ENCODE data around the gene ELMO1.

ELMO1 gene

DNA sequence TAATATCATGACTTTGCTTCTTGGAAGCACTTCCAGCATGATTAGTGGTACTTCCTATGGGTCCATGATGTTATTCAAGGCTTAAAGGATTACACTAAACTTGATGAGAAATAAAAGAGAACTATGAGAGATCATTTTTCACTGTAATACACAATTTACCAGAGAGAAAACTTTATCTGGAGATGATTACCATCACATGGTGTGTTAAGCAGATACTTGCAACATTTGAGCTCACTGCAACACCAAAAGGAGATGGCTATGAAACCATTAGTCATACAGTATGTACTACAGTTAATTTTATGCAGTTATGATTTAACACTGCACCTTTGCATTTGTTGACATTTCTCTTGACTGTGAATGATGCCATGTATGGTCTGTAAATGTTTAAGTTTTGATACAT, 413.0 kb downstream of the ELMO1 start:
- DNase-seq, result no peak

DNA sequence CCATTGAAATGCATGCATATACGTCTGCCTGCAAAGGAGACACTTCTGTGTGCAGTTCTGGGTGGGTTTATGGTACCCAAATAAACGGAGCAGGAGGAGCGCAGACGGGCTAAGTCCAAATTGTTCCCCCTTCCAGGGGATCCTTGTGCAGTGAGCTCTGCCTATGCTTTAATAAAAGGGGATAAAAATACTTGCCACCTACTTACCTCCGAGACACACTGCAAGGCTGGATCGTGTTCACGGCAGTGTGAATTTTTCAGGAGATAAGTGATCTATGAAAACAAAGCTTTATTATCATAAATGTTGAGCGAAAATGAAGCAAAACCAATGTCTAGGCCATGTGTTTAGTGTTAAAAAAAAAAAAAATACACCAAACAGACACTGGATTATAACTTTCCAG, 415.5 kb downstream of the ELMO1 start:
- DNase-seq, result no peak

DNA sequence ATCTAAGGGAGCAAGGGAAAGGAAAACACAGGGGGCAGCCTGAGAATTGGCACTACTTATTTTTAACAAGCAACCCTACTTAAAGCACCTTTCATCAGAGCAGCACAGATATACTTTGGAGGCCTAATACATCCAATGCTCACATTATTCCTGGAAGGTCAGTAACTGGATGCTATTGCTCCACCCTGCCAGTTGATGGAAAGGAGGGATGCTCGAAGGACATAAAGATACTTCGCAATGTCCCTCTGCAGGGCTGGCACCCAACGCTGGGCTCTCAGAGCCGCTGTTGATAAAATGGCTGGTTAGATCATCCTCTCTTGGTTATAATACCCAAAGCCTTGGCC, 416.4 kb downstream of the ELMO1 start:
- DNase-seq, result no peak

DNA sequence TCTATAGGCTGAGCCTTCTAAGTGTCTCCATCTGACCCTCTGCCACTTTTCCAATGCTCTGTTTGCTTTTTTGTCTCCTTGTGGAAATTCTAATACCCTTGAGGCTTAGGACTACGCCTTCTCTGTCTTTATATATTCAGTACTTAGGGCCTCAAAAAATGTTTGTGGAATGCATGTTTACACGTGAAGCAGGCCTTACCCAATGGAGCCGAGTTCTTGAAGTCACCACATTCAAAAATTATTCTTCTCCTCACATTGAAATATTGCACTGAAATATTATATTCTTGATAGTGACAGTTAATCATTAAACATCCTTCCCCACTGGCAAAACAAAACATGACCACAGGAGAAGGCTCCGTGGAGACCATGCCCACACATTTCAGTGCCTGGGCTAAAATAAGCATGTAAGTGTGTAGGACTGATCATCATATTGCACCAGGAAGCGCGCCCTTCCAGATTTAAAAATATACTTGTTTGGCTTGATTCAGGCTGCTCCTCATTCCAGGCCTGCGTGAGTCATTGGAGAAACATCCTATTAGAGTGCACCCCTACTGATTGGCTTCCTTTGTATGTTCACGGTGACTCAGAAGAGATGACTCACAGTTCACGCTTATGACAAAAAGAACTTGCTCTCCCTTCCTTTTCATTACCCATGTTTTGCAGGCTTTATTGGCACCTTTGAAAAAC, 416.9 kb downstream of the ELMO1 start:
- DNase-seq, result peak; percentile 42

DNA sequence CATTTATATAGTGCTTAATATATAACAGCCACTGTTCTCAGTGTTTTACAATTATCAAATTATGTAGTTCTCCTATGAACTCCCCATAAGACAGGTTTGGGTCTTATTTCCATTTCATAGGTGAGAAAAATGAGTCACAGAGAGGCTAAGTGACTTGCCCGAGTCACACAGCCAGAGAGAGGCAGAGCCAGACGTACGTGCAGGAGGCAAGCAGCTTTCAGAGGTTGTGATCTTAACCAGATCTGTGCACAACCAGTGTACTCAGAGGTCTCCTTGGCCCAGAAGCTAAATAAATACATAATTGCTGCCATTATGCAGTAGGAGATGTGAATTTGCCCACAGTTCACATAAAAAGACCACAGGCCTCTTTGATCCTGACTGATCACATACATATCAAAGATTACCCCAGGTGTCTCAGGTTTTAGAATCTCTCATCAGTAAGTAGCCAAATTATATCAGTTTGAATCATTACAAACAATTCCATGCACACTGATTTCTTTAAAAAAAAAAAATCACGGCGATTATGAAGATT, 419.7 kb downstream of the ELMO1 start:
- no peak for DNase-seq

DNA sequence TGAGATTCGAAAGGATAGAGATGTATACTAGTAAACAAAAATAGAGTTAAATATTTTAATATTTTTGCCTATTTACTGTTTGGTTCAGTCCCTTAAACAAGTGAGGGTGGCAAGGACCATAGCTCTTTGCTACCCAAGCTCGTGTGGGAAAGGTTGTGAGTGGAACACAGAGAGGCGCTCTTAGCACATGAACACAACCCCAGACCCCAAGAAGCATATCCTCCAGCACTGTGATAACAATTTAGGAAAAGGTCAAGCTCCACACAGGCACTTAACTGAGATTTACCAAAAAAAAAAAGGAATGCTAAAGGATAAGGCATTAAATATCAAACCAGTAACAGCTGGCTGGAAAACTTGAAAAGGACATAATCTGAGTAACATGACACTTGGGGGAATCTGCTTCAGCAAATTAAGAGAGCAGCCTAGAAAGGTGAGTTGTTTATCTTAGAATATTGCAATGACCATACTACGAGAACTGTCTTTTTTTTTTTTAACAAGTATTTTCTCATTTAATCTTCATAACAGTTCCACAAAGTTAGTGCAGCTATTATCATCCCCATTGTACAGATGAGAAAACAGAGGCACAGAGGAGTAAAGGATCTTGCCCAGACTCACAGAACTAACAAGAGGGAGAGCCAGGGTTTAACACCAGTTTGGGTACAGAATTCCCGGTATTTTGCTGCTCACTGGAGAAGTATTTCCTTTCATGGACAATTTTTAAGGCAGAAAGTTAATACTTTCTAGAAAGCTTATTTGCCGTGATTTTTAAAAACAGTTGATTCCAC, 420.9 kb downstream of the ELMO1 start:
- no peak for DNase-seq

DNA sequence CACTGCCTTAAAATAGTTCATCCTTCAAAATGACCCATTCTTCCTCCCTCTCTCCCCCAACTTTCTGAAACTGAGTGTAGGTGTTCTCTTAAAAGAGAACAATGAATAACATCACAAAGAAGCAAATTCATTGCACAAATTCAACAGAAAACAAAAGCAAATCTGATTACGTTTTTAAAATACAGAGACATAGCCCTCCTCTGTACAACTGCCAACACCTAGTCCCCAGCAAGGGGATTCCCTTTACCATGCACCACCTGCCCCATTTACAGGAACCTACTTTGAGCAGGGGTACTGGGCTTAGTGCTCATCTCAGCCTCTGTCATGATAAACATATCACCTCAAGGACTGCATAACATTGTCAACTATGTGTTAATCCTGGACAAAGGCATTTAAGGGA, 421.6 kb downstream of the ELMO1 start:
- no peak for DNase-seq

DNA sequence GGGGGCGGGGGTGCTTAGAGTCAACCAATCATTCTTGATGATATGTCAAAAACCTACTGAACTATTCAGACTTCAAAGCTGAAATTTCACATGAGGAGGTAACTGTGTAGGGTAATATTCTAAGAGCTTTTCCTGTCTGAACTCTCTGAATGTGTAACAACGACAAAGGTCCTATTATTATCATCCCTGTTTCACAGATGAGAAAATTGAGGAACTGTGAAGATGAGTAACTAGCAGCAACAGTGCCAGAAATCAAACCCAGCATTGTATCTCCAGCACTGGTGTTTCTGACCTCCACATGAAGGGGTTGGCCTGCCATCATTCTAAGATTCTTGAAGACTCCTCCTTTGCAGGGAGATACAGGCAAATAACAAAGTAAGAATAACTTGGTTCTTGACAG, 429.7 kb downstream of the ELMO1 start:
- no peak for DNase-seq

DNA sequence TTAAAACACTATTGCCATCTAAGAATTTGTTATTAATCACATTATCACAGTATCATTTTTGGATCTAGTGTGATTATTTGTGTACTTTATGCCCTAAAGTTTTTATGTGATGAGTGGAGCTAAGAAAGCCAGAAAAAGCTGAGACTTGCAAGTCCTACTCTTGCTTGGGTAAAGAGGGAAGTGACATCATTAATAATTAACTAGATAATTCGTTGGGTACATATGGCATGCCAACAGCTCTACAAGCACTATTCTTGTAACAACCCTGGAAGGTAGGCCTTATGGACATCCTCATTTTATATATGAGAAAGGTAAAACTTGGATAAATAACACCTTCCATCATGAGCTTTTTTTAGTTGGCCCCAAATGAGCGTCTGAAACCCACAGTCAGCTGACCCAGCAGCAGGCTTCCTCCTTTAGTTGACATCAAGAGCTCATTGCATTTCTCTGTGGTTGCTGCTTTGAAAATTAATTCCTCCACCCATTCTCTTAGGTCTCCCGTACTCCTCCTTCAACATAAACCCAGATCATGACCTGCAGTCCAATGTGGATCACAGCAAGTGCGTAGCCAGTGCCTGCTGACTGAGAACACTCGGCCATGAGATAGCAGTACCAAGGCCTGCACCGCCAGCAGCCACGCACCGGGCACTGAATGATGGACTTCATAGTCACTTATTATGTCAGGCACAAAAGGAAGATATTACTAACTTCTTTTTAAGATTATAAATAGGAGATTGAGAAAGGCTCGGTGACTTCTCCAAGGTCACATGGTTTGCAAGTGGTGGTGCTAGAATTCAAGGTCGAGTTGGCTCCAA, 432.4 kb downstream of the ELMO1 start:
- DNase-seq, result no peak

DNA sequence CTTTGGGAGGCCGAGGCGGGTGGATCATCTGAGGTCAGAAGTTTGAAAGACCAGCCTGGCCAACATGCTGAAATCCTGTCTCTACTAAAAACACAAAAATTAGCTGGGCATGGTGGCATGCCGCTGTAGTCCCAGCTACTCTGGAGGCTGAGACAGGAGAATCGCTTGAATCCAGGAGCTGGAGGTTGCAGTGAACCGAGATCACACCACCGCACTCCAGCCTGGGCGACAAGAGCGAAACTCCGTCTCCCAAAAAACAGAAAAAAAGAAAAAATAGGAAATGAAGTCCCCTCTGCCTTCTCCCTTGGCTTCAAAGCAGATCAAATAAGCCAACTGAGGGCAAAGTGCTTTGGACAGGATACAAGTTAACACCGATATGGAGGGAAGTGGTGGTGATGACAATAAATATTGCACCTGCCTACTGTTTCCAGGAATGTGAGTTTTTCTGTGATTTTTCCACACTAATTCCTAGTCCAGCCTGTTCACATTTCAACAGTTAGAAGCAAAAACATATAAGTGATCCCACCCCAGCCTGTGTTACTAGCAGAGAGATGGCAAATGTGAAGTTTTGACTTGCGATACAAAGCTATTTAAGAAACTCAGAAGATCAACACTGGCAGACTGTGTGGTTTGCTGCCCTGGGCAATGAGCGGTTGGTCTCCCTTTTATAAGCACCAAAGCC, 433.2 kb downstream of the ELMO1 start:
- DNase-seq, result no peak

DNA sequence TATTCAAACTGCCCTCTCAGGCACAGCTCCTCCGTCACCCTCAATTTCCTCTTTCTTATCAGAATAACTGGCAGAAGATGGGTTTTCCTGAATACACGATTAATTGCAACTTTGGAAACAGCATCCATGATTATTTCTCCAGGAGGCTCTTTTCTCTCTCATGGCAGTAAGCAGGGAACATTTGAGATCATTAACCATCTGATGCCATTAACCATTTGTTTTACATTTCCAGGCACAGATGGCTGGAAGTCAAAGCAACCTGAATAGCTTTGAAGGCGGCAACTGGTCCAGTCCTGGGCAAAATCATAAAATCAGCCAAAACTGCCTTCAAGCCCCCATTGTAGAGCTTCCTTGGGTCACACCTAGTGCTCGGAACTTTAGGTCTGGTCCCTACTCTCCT, 434.9 kb downstream of the ELMO1 start:
- DNase-seq, result no peak

DNA sequence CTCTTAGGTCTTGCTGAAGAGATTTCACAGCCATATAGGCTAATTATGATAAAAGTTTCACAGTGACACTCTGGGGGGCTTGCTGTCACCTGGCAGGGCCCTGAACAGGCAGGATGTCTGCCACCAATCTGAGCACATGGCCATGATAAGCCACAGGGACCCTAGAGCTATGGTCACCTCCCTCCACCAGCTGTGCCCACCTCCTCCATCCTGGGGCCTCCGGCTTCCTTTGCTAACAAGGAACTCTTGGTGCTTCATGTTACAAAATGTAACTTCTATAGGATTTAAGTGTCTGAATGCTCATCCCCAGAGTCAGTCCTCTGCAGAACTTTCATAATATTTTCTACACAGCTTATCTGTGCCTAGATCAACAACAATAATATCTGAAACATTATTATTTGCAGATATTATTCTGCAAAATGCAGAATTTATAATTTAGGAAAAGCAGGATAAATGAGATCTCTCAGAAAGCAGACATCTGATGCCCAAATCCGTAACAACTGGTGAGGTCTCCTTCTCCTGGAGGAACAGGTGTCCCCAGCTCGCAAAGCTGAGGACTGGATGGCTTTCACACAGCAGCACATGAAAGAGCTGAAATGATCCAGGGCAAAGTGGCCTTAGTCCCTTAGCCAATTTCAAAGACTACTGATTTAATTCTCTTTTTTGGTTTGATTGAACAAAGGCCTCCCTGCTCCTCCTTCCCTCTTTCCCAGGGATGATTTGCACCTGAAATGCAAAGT, 437.3 kb downstream of the ELMO1 start:
- DNase-seq, result no peak

DNA sequence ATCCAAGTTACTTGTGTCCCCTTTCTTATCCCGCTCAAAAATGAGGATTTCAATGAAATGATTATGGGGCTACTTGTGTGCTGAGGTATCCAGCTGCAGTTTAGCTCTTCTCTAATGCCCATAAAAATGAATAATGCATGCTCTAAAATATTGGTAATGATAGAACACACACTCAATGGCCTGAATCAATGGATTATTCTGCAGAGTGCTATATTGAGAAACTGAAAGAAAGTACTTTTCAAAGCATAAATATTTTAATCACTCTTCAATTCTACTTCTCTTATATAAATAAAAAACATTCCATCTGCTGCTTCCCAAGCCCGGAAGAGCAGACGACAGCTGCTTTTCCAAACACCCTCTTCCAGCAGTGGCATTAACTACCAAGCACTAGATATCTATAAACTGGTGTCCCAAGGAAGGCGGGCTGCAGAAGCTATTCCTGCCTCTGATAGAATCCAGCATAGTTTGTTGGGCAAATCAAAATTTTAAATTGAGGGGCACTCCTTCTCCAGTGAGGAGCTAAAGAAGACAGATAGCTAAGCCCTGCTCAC, 439.5 kb downstream of the ELMO1 start:
- DNase-seq, result no peak

DNA sequence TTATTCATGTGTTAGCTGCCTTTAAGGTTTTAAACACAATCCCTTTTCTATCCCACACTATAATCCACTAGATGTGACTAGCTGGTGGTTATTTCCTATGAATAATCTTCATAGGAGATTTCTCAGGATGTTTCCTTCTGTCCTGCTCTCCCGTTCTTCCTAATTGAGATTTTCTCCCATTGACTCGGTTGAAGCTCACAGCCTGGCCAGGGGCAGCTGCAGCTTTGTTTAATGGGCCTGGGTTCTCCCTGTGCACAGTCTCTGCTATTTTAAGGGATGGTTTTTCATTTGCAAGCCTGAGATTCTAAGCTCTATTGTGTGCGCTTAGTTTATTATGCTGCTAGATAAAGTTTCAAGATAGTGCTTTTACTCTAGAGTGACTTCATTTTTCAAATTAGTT, 441.0 kb downstream of the ELMO1 start:
- DNase-seq, result no peak

DNA sequence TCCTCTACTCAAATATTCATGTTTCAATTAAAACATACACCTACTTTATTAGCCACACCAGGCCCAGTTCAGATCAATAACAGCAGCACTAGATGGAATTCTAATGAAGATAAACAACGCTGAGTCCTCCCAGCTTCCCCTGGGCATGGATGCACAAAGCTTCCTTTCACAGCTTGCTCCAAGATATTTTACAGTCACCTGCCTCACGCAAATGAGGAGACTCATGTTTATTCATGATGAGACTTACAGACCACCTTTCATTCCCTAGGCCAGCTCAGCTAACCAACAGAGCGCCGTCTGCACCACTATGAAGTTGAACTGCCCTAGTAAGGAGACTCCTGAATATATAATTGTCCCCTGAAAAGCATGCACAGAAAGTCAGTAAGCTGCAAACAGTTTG, 441.4 kb downstream of the ELMO1 start:
- no peak for DNase-seq

DNA sequence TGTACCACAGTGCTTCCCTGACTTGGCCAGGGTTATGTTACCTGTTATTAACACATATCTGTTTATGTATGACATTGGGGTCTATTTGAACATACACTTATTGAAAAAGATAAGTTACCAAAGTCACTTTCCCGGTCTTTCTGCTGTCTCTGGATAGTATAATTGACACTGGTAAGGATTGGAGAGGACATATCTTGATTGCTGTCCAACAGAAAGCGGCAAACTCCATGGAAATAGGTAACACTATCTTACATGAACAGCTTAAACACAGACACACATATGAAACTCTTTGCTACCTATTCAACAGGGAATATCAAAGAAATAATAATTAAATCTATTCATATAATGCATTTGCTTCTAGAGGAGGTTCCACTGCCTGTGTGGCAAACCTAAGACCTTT, 441.9 kb downstream of the ELMO1 start:
- DNase-seq, result no peak

DNA sequence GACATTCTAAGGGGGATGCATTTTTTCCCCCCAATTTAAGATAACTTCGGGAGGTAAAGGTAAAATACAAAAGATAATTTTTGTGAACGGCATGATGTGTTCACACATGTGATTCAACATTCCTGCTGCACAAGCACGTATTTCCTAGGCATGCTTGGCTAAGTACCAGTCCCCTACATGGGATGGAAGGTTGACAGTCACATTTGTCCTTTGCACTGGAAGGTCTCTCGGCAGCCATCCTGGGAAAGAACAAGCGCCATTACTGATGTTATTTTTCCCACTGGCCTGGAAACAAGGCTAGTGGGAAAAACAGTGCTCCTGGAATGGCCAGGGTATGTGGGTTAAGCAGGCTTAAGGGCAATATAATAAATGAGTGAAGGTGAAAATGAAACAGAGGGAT, 448.2 kb downstream of the ELMO1 start:
- DNase-seq, result no peak

DNA sequence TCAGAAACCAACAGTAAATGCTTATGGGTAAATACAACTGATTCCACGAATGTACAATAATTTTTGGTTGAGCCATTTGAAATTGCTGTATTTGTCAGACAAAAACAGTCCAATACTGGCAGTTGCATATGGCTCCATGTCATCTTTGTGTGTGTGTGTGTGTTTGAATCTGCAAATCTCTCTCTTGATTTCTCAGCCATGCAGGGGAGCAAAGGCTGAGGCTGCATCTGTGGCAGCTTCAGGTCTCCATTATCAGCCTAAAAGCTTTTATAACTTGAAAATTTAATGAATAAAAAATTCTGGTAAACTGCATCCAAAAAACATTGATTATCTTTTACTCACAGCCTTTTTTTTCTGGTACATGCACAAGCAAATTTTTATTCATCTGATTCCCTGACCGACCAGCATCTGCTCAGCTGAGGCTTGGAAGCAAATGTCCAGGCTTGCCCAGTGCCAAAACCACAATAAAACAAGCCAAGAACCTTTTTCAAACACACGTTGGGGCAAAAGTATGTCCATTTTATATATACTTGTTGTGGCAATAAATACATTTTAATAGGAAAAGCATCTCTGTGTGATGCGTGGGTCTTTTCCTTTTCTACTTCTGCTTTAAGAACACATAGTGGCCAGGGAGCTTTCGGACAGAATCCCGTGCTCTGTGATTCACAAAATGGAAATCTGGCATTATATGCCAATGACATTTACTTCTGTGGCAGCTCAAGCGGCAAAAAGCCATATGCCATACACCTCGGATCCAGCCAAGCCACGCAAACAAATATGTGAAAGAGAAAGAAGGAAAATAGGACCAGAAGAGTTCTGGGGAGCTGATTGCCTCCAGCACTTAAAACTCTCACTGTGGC, 448.8 kb downstream of the ELMO1 start:
- DNase-seq, result no peak

DNA sequence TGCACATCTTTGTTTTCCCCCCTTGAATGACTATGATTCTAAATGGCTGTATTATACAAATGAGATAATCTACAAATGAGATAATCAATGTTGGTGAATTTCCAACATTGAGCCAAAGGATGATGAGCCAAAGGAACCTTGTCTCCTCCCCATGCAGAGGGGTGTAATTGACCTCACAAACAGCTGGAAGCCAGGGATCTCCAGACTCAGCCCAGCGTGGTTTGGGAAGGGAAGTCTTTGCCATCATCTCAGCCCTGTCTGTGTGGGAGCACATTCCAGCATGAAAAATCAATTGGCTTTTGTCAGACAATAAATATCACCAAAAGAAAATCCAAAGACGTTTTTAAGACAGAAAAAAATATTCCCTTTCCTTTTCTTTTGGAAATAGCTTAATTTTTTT, 452.9 kb downstream of the ELMO1 start:
- DNase-seq, result no peak

DNA sequence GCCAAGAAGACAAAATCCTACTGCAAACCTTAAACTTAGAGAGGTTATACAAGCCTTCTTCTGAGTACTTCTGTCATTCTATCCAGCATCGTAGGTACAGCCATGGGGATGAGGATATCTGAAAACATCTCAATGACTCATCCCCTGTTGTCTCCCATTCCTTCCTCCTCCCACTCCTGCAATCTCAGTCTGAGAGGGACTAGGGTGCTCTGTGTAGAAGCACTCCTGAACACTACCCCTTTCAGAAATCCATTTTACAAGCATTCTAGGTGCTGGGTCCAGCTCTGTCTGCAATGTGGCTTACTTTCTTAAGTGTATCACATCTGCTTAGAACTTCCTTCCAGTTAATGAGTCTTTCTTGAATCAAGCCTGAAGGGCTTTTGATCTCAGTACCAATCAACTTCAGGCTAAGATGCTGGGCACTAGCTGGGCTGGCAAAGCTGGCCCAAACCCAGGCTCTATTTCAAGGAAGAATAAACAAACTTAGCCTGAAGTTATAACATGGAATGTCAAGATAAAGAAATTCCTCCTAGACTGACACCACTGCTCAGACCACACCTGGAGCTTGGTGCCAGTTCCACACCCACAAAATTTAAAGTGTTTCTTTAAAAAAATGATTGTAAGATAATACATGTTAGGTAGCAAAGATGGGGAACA, 454.1 kb downstream of the ELMO1 start:
- DNase-seq, result no peak
